GM12801 (cell line): Measurements from ENCODE around the gene FBN2.

Experiments
- TF ChIP-seq, protein P1 (sequence below): IDR thresholded peaks from one replicate; pipeline ENCODE4 v1.5.1; 2011; ENCODE audit warnings: control low read depth; ENCODE audit not compliant: insufficient read length; ENCODE audit errors: extremely low read depth

Gene FBN2

DNA sequence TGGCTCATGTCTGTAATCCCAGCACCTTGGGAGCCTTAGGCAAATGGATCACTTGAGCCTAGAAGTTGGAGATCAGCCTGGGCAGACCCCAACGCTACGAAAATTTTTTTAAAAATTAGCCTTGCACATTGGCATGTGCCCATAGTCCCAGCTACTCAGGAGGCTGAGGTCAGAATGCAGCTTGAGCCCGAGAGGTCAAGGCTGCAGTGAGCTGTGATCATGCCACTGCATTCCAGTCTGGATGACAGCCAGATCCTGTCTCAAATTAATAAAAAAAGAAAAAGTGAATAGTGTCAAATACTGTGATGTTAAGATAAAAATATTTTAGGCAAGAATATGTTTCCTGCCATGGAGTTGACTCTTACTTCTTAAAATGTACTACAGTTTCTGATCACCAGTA lies 5.3 kb downstream of the FBN2 start:
- TF ChIP-seq, protein P1, sequence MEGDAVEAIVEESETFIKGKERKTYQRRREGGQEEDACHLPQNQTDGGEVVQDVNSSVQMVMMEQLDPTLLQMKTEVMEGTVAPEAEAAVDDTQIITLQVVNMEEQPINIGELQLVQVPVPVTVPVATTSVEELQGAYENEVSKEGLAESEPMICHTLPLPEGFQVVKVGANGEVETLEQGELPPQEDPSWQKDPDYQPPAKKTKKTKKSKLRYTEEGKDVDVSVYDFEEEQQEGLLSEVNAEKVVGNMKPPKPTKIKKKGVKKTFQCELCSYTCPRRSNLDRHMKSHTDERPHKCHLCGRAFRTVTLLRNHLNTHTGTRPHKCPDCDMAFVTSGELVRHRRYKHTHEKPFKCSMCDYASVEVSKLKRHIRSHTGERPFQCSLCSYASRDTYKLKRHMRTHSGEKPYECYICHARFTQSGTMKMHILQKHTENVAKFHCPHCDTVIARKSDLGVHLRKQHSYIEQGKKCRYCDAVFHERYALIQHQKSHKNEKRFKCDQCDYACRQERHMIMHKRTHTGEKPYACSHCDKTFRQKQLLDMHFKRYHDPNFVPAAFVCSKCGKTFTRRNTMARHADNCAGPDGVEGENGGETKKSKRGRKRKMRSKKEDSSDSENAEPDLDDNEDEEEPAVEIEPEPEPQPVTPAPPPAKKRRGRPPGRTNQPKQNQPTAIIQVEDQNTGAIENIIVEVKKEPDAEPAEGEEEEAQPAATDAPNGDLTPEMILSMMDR = no peak

DNA sequence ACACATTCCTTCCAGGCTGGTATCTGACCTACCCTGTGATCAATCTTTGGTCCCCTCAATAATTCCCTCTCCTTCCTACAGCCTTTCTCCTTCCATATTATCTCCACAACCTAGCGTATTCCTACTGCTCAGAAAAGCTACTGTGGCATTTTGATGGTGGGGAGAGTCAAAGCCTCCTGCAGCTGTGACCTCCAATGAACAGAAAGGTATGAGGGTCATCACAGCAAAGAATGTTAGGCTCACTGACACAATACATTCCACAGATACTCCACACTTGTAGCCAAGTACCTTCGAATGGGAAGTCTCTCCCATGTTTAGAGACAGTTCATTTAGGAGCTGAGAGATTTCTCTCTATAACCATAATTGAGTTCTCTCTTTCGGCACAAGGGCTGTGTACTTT lies 5.9 kb downstream of the FBN2 start:
- TF ChIP-seq, protein P1 = no peak

DNA sequence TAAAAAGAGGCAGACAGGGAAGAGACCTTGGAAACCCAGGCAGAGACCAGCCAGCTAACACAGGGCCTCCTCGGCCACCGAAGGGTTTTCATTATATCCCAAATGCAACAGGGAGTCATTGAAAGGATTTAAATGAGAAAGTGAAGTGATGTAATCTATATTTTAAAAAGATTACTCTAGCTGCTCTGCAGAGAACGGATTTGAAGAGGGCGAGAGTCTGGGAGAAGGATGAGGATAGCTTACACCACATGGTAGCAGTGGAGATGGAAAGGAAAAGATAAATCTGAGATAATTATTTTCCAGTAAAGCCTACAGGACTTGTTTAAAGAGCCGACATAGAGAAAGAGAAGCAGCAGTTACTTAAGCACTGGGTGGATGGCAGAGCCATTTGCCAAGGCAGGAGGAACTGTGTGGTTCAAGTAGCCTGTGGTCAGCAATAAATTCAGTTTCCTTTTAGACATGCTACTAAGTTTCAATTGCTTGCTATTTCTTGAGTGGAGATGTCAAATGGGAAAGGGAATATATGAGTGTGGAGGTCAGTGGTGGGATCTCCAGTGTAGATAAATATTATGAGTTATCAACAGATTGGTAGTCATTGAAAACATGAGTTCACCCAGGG lies 9.3 kb downstream of the FBN2 start:
- TF ChIP-seq, protein P1 = no peak

DNA sequence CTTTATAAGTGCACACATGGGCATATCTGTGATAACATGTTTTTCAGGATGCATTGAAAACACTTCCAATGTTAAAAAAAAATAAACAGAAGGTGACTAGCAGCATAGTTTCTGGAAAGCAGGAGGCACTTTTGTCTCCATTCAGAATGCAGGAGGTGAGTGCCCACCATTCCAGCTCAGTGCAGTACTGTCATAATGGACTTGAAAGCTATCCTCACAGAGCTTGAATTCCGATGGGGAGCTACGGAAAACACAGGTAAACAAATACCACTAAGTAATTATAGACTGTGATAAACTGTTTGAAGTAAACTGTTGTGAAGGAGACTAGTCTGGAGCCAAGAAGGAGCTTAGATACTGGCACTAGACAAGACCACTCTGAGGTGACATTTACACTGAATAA lies 9.9 kb downstream of the FBN2 start:
- TF ChIP-seq, protein P1 = no peak

DNA sequence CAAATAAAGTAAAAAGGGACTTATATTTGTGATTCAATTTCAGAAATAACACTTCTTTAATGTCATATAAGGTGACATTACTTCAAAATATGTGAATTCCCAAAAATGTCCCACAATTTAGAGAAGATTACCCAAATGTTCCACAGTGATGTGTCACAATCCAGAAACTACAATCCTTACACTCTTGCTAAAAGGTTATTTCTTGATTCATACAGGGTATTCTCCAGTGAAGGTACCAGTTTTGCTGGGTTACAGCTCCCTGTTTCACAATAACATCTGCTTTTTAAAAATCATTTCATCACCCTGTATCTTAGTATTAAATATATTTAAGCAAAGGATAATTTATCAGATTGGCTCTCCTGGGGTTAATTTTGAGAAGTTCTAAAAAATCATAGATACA lies 11.0 kb downstream of the FBN2 start:
- TF ChIP-seq, protein P1 = no peak

DNA sequence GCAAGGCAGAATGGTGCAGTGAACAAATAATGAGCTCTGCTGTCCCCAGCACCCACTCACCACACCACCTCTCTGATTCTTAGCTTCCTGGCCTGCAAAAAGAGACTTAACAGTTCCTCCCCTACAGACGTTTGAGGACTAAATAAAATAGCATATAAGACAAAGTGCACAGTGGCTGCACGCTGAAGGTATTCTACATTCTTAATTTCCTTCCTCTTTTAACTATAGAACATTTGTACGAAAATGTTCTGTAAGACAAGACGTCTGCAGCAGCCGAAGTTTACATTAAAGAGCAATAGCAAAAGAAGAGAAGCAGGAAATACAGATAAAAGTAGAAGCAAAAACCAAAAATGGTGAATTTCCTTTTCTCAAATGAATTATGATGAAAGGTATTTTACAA lies 15.7 kb downstream of the FBN2 start:
- TF ChIP-seq, protein P1 = no peak

DNA sequence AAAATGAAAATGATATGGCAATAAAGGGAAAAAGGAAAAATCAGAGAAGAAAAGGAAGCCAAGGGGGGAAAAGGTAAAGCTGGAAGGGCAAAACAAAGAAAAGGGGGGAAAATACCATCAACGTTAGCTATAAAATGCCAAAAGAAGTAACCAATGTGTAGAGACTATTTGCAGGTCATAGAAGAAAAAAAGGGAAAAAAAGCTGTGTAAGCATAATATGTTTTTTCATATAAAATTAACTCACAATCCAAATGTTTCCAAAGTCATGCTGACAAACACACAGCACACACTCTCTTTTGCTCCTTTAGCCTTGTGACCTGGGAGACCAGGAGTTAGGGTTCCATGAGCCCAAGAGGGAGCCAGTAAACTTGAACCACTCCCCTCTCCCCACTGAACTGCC lies 18.2 kb downstream of the FBN2 start:
- TF ChIP-seq, protein P1 = no peak
